ENCODE measurements around the gene GET3. TPM values are rescaled to one million over a fixed set of nuclear protein-coding genes. Genes with fewer than 3 reads are reported as not detected.

GET3 gene
- total and polyA plus RNA-seq, 2 of the 13 experiments (the other 11 are each of a cell fraction or from before 2014, with no cell fraction given) = 57.7 to 59.4 TPM

- TF ChIP-seq NFYC (CRISPR knock-in tag; IDR thresholded peaks at IDR 0.05) (peak; percentile 87), KAT8 (CRISPR knock-in tag; IDR thresholded peaks at IDR 0.05) (peak; percentile 92), KMT2A (CRISPR knock-in tag; IDR thresholded peaks at IDR 0.05) (peak; percentile 51; the same call in 1 of the 2 replicates), ATF1 (CRISPR knock-in tag; IDR thresholded peaks at IDR 0.05) (peak; percentile 53; the same call in 1 of the 2 replicates), IRF2 (CRISPR knock-in tag; IDR thresholded peaks at IDR 0.05) (peak; percentile 86), EZH2 (conservative IDR thresholded peaks at IDR 0.05; ENCODE audit: low read depth, low read length) (no peak), RBM39 (IDR thresholded peaks at IDR 0.05; ENCODE audit: low read depth, low read length, poor library complexity, severe bottlenecking) (peak; percentile 83), MED1 (CRISPR knock-in tag; IDR thresholded peaks at IDR 0.05) (peak; percentile 42), ZNF777 (CRISPR knock-in tag; IDR thresholded peaks at IDR 0.05) (peak; percentile 18), HINFP (CRISPR knock-in tag; IDR thresholded peaks at IDR 0.05; ENCODE audit: low read depth) (0 out of 2 replicates have a peak, but pooled peaks have one; percentile 56), TOPORS (CRISPR knock-in tag; IDR thresholded peaks at IDR 0.05) (0 out of 2 replicates have a peak, but pooled peaks have one; percentile 14), MYC (CRISPR knock-in tag; IDR thresholded peaks at IDR 0.05; ENCODE audit: borderline replicate concordance) (peak; percentile 81), PITX1 (CRISPR knock-in tag; IDR thresholded peaks at IDR 0.05) (no peak), KDM5A (IDR thresholded peaks at IDR 0.05; ENCODE audit: borderline replicate concordance, low read length) (peak; percentile 50; the same call in 1 of the 2 replicates), DNMT3B (CRISPR knock-in tag; conservative IDR thresholded peaks at IDR 0.05) (0 out of 2 replicates have a peak, but pooled peaks have one; percentile 24), MYPOP (CRISPR knock-in tag; IDR thresholded peaks at IDR 0.05) (0 out of 2 replicates have a peak, but pooled peaks have one; percentile 24), TERF1 (CRISPR knock-in tag; IDR thresholded peaks at IDR 0.05) (no peak), FOXK1 (CRISPR knock-in tag; IDR thresholded peaks at IDR 0.05; ENCODE audit: borderline replicate concordance, low read depth) (peak; percentile 91; the same call in 1 of the 2 replicates), ZNF276 (CRISPR knock-in tag; IDR thresholded peaks at IDR 0.05; ENCODE audit: low read depth) (no peak), ZNF230 (CRISPR knock-in tag; IDR thresholded peaks at IDR 0.05) (no peak), MAFF (IDR thresholded peaks at IDR 0.05; ENCODE audit: low read depth, low read length) (peak; percentile 46; the same call in 1 of the 2 replicates), ZSCAN5A (CRISPR knock-in tag; IDR thresholded peaks at IDR 0.05; ENCODE audit: borderline replicate concordance) (no peak), ZNF256 (CRISPR knock-in tag; conservative IDR thresholded peaks at IDR 0.05) (peak; percentile 51; the same call in 1 of the 2 replicates)
Measured at GRCh38 chr19:12722566-12723380, 14.5 kb upstream of the GET3 start (continued).

Measured in HepG2 (cell line).